ENCODE measurements around the gene PLD4. TPM values are rescaled to one million over a fixed set of nuclear protein-coding genes. Genes with fewer than 3 reads are reported as not detected.

PLD4 gene
- total and polyA plus RNA-seq, 2 of the 8 experiments (the other 6 are each of a cell fraction or from before 2014, with no cell fraction given) = 0.05 TPM; not detected in 1

- TF ChIP-seq, protein P1, sequence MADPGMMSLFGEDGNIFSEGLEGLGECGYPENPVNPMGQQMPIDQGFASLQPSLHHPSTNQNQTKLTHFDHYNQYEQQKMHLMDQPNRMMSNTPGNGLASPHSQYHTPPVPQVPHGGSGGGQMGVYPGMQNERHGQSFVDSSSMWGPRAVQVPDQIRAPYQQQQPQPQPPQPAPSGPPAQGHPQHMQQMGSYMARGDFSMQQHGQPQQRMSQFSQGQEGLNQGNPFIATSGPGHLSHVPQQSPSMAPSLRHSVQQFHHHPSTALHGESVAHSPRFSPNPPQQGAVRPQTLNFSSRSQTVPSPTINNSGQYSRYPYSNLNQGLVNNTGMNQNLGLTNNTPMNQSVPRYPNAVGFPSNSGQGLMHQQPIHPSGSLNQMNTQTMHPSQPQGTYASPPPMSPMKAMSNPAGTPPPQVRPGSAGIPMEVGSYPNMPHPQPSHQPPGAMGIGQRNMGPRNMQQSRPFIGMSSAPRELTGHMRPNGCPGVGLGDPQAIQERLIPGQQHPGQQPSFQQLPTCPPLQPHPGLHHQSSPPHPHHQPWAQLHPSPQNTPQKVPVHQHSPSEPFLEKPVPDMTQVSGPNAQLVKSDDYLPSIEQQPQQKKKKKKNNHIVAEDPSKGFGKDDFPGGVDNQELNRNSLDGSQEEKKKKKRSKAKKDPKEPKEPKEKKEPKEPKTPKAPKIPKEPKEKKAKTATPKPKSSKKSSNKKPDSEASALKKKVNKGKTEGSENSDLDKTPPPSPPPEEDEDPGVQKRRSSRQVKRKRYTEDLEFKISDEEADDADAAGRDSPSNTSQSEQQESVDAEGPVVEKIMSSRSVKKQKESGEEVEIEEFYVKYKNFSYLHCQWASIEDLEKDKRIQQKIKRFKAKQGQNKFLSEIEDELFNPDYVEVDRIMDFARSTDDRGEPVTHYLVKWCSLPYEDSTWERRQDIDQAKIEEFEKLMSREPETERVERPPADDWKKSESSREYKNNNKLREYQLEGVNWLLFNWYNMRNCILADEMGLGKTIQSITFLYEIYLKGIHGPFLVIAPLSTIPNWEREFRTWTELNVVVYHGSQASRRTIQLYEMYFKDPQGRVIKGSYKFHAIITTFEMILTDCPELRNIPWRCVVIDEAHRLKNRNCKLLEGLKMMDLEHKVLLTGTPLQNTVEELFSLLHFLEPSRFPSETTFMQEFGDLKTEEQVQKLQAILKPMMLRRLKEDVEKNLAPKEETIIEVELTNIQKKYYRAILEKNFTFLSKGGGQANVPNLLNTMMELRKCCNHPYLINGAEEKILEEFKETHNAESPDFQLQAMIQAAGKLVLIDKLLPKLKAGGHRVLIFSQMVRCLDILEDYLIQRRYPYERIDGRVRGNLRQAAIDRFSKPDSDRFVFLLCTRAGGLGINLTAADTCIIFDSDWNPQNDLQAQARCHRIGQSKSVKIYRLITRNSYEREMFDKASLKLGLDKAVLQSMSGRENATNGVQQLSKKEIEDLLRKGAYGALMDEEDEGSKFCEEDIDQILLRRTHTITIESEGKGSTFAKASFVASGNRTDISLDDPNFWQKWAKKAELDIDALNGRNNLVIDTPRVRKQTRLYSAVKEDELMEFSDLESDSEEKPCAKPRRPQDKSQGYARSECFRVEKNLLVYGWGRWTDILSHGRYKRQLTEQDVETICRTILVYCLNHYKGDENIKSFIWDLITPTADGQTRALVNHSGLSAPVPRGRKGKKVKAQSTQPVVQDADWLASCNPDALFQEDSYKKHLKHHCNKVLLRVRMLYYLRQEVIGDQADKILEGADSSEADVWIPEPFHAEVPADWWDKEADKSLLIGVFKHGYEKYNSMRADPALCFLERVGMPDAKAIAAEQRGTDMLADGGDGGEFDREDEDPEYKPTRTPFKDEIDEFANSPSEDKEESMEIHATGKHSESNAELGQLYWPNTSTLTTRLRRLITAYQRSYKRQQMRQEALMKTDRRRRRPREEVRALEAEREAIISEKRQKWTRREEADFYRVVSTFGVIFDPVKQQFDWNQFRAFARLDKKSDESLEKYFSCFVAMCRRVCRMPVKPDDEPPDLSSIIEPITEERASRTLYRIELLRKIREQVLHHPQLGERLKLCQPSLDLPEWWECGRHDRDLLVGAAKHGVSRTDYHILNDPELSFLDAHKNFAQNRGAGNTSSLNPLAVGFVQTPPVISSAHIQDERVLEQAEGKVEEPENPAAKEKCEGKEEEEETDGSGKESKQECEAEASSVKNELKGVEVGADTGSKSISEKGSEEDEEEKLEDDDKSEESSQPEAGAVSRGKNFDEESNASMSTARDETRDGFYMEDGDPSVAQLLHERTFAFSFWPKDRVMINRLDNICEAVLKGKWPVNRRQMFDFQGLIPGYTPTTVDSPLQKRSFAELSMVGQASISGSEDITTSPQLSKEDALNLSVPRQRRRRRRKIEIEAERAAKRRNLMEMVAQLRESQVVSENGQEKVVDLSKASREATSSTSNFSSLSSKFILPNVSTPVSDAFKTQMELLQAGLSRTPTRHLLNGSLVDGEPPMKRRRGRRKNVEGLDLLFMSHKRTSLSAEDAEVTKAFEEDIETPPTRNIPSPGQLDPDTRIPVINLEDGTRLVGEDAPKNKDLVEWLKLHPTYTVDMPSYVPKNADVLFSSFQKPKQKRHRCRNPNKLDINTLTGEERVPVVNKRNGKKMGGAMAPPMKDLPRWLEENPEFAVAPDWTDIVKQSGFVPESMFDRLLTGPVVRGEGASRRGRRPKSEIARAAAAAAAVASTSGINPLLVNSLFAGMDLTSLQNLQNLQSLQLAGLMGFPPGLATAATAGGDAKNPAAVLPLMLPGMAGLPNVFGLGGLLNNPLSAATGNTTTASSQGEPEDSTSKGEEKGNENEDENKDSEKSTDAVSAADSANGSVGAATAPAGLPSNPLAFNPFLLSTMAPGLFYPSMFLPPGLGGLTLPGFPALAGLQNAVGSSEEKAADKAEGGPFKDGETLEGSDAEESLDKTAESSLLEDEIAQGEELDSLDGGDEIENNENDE (IDR thresholded peaks at IDR 0.05; ENCODE audit: insufficient replicate concordance, low read length) = no peak
- TF ChIP-seq SIX5 (IDR thresholded peaks at IDR 0.05; ENCODE audit: low read depth, low read length) (no peak), EGR1 (IDR thresholded peaks at IDR 0.05; ENCODE audit: borderline replicate concordance, low read depth, low read length) (no peak), CTBP2 (IDR thresholded peaks at IDR 0.05; ENCODE audit: borderline replicate concordance, insufficient read depth, insufficient read length, low read length) (no peak), HDAC6 (IDR thresholded peaks at IDR 0.05; ENCODE audit: low read depth, low read length) (no peak), YY1 (IDR thresholded peaks at IDR 0.05; ENCODE audit: low read depth, low read length) (no peak), TEAD4 (IDR thresholded peaks at IDR 0.05; ENCODE audit: low read depth, low read length) (no peak), TAF7 (optimal IDR thresholded peaks at IDR 0.05; ENCODE audit: borderline replicate concordance, low read depth, low read length) (no peak), RNF2 (IDR thresholded peaks at IDR 0.05; ENCODE audit: borderline replicate concordance, low read depth, low read length, missing control alignments, poor library complexity, severe bottlenecking) (no peak)
These were observed 9.4 kb downstream of the PLD4 start (continued) for GRCh38 chr14:104933746-104934733.

Measured in H1 (cell line).